CD14-positive monocyte (primary cell): ENCODE results near the gene NADK2. TPM values are rescaled to one million over a fixed set of nuclear protein-coding genes. Genes with fewer than 3 reads are reported as not detected.

Experiments used
- DNase-seq, 3 donors: peaks; one replicate each; pipeline ENCODE4 v3.0.0-alpha.2; 2011 to 2022
- H2AFZ ChIP-seq: 2 replicates; pipeline ENCODE4 v1.6.0; 2012; ENCODE audit warnings: mild to moderate bottlenecking, low read depth, low read length, inconsistent platforms; ENCODE audit not compliant: insufficient read depth, poor library complexity, severe bottlenecking
- H3K27ac ChIP-seq, 2 donors: 1 replicate in 1 of 2; 2 replicates in 1 of 2; pipeline ENCODE4 v1.5.1; 2012 to 2013; ENCODE audit warnings: low read length in 2 of 2, control low read depth in 1 of 2, inconsistent platforms in 1 of 2, low read depth in 1 of 2, mild to moderate bottlenecking in 1 of 2
- H3K27me3 ChIP-seq, 2 donors: one replicate each; pipeline versions ENCODE4 v1.6.0 to v1.6.1; 2011 to 2013; ENCODE audit warnings: low read length in 2 of 2; ENCODE audit not compliant: control insufficient read depth in 2 of 2, insufficient read depth in 2 of 2
- H3K36me3 ChIP-seq, 2 donors: replicated peaks in 1 of 2; 1 replicate in 1 of 2; 2 replicates in 1 of 2; pipeline versions ENCODE4 v1.5.1 to v1.6.1; 2012 to 2013; ENCODE audit warnings: low read length in 2 of 2, control low read depth in 1 of 2, inconsistent platforms in 1 of 2, mild to moderate bottlenecking in 1 of 2; ENCODE audit not compliant: insufficient read depth in 2 of 2, control insufficient read depth in 1 of 2
- H3K4me1 ChIP-seq, 2 donors: 1 replicate in 1 of 2; 2 replicates in 1 of 2; pipeline versions ENCODE4 v1.5.1 to v1.6.1; 2012 to 2013; ENCODE audit warnings: low read length in 2 of 2, control low read depth in 1 of 2, inconsistent platforms in 1 of 2, mild to moderate bottlenecking in 1 of 2, moderate library complexity in 1 of 2; ENCODE audit not compliant: insufficient read depth in 2 of 2, control insufficient read depth in 1 of 2
- H3K4me2 ChIP-seq: replicated peaks from 2 replicates; pipeline ENCODE3; 2012; ENCODE audit warnings: low read length, moderate library complexity, mild to moderate bottlenecking; ENCODE audit not compliant: poor library complexity, severe bottlenecking; ENCODE audit errors: extremely low read depth
- H3K4me3 ChIP-seq, 3 experiments: fragments of 200-600 bp in 1 of 3; sonication (generic) in 1 of 3; replicated peaks in 1 of 3; 1 replicate in 2 of 3; 2 replicates in 1 of 3; pipeline ENCODE4 v1.5.1; 2011 to 2013; ENCODE audit warnings: low read length in 3 of 3, mild to moderate bottlenecking in 3 of 3, control low read depth in 2 of 3, low read depth in 2 of 3, inconsistent platforms in 1 of 3, moderate library complexity in 1 of 3
- H3K79me2 ChIP-seq: 2 replicates; pipeline ENCODE4 v1.6.0; 2012; ENCODE audit warnings: mild to moderate bottlenecking, control low read depth, inconsistent platforms, low read length, moderate library complexity; ENCODE audit not compliant: insufficient read depth
- H3K9ac ChIP-seq: 2 replicates; pipeline ENCODE4 v1.6.0; 2017; ENCODE audit warnings: low read length, mild to moderate bottlenecking; ENCODE audit not compliant: insufficient read depth, poor library complexity, severe bottlenecking
- H3K9me3 ChIP-seq, 2 donors: replicated peaks in 1 of 2; 1 replicate in 1 of 2; 2 replicates in 1 of 2; pipeline versions ENCODE4 v1.5.1 to v1.6.1; 2012 to 2013; ENCODE audit warnings: low read length in 2 of 2, control low read depth in 1 of 2; ENCODE audit not compliant: control insufficient read depth in 1 of 2, insufficient read depth in 1 of 2
- H4K20me1 ChIP-seq: 2 replicates; pipeline ENCODE4 v1.6.0; 2012; ENCODE audit warnings: mild to moderate bottlenecking, low read length, control low read depth, moderate library complexity; ENCODE audit not compliant: insufficient read depth
- H3K27ac Mint-ChIP-seq, 7 donors: one replicate each; pipeline ENCODE4 v1.8.0; 2020; ENCODE audit warnings: mild to moderate bottlenecking in 7 of 7, mixed read lengths in 7 of 7, moderate library complexity in 6 of 7, inconsistent platforms in 2 of 7
- H3K27me3 Mint-ChIP-seq, 3 donors: one replicate each; pipeline ENCODE4 v1.8.0; 2021 to 2022; ENCODE audit warnings: low read depth in 3 of 3, mild to moderate bottlenecking in 3 of 3, mixed read lengths in 3 of 3, moderate library complexity in 3 of 3, inconsistent platforms in 1 of 3
- H3K36me3 Mint-ChIP-seq, 2 donors: one replicate each; pipeline ENCODE4 v1.8.0; 2020; ENCODE audit warnings: mixed read lengths in 2 of 2, inconsistent platforms in 1 of 2, mild to moderate bottlenecking in 1 of 2
- H3K4me1 Mint-ChIP-seq: one replicate; pipeline ENCODE4 v1.8.0; 2020; ENCODE audit warnings: mild to moderate bottlenecking, mixed read lengths
- H3K4me3 Mint-ChIP-seq, 2 donors: one replicate each; pipeline ENCODE4 v1.8.0; 2020; ENCODE audit warnings: mild to moderate bottlenecking in 2 of 2, mixed read lengths in 2 of 2, moderate library complexity in 1 of 2
- H3K9me3 Mint-ChIP-seq, 7 donors: one replicate each; pipeline ENCODE4 v1.8.0; 2020 to 2022; ENCODE audit warnings: mixed read lengths in 7 of 7, mild to moderate bottlenecking in 6 of 7, moderate library complexity in 6 of 7, inconsistent platforms in 2 of 7
- WGBS: methylation state at CpG from one replicate; pipeline ENCODE4 v1.1.5; 2013; ENCODE audit warnings: missing lambda C conversion rate; ENCODE audit not compliant: insufficient coverage; 5-methylcytosine and 5-hydroxymethylcytosine counted together
- intact Hi-C, 2 donors: fragments of 100-400 bp; cut with micrococcal nuclease; formaldehyde crosslinking; loops; one replicate each; pipeline versions ENCODE4 v1.15.0 to v1.15.1; 2023
- polyA plus RNA-seq, 3 donors: library from polyadenylated mRNA; depleted of rRNA in 1 of 3; unstranded in 2 of 3; stranded (reverse) in 1 of 3; fragments of 300-500 nt in 2 of 3; fragments of >200 nt in 1 of 3; fragmentation: Illumina TruSeq in 2 of 3; gene quantifications; 1 replicate in 2 of 3; 2 replicates in 1 of 3; pipeline ENCODE4 v1.2.3, GENCODE V29; 2012 to 2021
- TF ChIP-seq, protein P1 (sequence below): fragments of 200-600 bp; IDR thresholded peaks from one replicate; pipeline ENCODE4 v1.8.0; 2022; ENCODE audit warnings: antibody characterized with exemption, mild to moderate bottlenecking

Gene NADK2
- polyA plus RNA-seq, 3 donors: 2.6 to 5.9 (median 3.3) TPM

DNA sequence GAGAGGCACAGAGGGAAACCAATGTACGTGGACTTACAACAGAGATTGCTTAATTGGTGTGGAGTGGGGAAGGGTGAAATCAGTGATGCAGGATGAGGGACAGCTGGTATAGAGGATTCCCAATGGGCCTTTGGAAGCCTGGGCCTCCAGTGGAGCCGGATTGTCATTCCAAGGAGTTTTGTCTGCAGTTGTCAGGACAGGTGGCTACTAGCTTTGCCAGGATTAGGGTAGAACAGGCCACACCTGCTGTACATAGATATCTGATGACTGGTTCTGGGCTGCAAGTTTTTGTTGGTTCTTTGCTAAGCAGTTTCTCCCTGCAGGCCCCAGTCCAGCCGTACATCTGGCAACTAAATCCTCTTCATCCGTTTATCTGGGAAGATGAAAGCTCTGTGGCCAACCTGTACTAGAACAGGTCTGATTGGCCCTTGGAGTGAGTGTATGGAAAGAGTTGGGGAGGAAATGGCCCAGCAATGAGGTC lies 85.6 kb downstream of the NADK2 start:
- Histone ChIP-seq H3K27ac (peak overlapping the region in 1 of 2 donors; percentile 43), H3K9ac (no peak overlapping the region), H3K4me2 (no peak overlapping the region), H4K20me1 (no peaks in the 10 kb centered on the region), H3K27me3 (no peaks in the 10 kb centered on the region), H3K36me3 (peaks cover 28 to 67% of the 10 kb centered on the region in 2 donors), H3K4me1 (peaks cover 21 to 30% of the 10 kb centered on the region in 2 donors), H3K79me2 (peaks cover 86% of the 10 kb centered on the region), H3K4me3 (no peak overlapping the region), H2AFZ (no peak overlapping the region), H3K9me3 (no peaks in the 10 kb centered on the region)
- Mint-ChIP-seq H3K4me1 (peaks cover 39% of the 10 kb centered on the region), H3K9me3 (peaks cover 0 to 2% (median 0%) of the 10 kb centered on the region in 7 donors), H3K4me3 (no peak overlapping the region), H3K27ac (peak overlapping the region in 4 of 7 donors; percentile 5 to 74 (median 36)), H3K36me3 (peaks cover 42 to 63% of the 10 kb centered on the region in 2 donors), H3K27me3 (no peaks in the 10 kb centered on the region)
- no peak for DNase-seq
- 64% methylated on average over 3 of the region's 4 CpGs for WGBS
- intact Hi-C loops: no loop called here
- TF ChIP-seq, protein P1, sequence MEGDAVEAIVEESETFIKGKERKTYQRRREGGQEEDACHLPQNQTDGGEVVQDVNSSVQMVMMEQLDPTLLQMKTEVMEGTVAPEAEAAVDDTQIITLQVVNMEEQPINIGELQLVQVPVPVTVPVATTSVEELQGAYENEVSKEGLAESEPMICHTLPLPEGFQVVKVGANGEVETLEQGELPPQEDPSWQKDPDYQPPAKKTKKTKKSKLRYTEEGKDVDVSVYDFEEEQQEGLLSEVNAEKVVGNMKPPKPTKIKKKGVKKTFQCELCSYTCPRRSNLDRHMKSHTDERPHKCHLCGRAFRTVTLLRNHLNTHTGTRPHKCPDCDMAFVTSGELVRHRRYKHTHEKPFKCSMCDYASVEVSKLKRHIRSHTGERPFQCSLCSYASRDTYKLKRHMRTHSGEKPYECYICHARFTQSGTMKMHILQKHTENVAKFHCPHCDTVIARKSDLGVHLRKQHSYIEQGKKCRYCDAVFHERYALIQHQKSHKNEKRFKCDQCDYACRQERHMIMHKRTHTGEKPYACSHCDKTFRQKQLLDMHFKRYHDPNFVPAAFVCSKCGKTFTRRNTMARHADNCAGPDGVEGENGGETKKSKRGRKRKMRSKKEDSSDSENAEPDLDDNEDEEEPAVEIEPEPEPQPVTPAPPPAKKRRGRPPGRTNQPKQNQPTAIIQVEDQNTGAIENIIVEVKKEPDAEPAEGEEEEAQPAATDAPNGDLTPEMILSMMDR: no peak

DNA sequence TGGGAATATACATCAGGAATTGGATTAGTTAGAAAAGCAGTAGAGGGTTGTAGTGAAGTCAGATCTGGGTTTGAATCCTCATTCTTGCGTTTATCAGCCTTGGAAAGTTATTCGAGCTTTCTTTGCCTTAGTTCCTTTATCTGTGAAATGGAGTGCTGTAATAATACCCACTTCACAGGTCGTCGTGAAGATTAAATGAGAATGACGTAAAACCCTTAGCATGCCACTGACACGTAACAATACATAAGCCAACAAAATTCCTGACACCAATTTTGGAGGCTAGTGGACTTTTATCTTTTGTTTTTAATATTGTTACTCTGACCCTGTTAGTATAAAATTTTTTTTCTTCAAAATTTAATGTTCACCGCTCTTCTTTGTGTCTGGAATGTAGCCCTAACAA lies 86.4 kb downstream of the NADK2 start:
- no peak overlapping the region for H3K4me3 Mint-ChIP-seq
- H3K4me1 Mint-ChIP-seq: peaks cover 47% of the 10 kb centered on the region
- no peak overlapping the region for H3K27ac ChIP-seq
- H3K27ac Mint-ChIP-seq: no peak overlapping the region
- WGBS: no CpG with 5 or more reads among the region's 7 CpGs
- no peak overlapping the region for H2AFZ ChIP-seq
- peaks cover 0 to 2% (median 0%) of the 10 kb centered on the region in 7 donors for H3K9me3 Mint-ChIP-seq
- H3K4me3 ChIP-seq: no peak overlapping the region
- intact Hi-C loops: no loop called here
- peaks cover 30 to 38% of the 10 kb centered on the region in 2 donors for H3K4me1 ChIP-seq
- H3K9ac ChIP-seq: no peak overlapping the region
- no peaks in the 10 kb centered on the region for H4K20me1 ChIP-seq
- no peaks in the 10 kb centered on the region for H3K27me3 ChIP-seq
- H3K4me2 ChIP-seq: no peak overlapping the region
- no peaks in the 10 kb centered on the region for H3K27me3 Mint-ChIP-seq
- peaks cover 22 to 58% of the 10 kb centered on the region in 2 donors for H3K36me3 ChIP-seq
- H3K9me3 ChIP-seq: no peaks in the 10 kb centered on the region
- H3K79me2 ChIP-seq: peaks cover 89% of the 10 kb centered on the region
- peaks cover 42 to 54% of the 10 kb centered on the region in 2 donors for H3K36me3 Mint-ChIP-seq
- TF ChIP-seq, protein P1: no peak
- DNase-seq: no peak
